GM23338 (cell line): Measurements from ENCODE around the gene UBE2D4. TPM values are rescaled to one million over a fixed set of nuclear protein-coding genes. Genes with fewer than 3 reads are reported as not detected.

ENCODE experiments used
- ATAC-seq: fragments of 200-7000 bp; cut with Tn5 transposase; 3 replicates; pipeline ENCODE4 v1.9.1; 2020
- DNase-seq: peaks from one replicate; pipeline ENCODE4 v3.0.0-alpha.2; 2015; ENCODE audit warnings: low spot score
- H2AFZ ChIP-seq: fragments of 200-600 bp; sonication (generic); 2 replicates; pipeline ENCODE4 v1.8.0; 2016; ENCODE audit warnings: antibody characterized with exemption, mild to moderate bottlenecking, moderate library complexity
- H3F3A ChIP-seq: fragments of 200-600 bp; sonication (generic); replicated peaks from 2 replicates; pipeline ENCODE4 v1.8.0; 2017; ENCODE audit warnings: antibody characterized with exemption, mixed run types, low read depth
- H3K27ac ChIP-seq: fragments of 200-600 bp; sonication (generic); 2 replicates; pipeline ENCODE4 v1.6.1; 2016; ENCODE audit warnings: low read depth
- H3K27me3 ChIP-seq: fragments of 200-600 bp; sonication (generic); 2 replicates; pipeline ENCODE4 v1.8.0; 2016; ENCODE audit warnings: mild to moderate bottlenecking, mixed run types, moderate library complexity; ENCODE audit not compliant: insufficient read depth
- H3K36me3 ChIP-seq: fragments of 200-600 bp; sonication (generic); 2 replicates; pipeline ENCODE4 v1.8.0; 2016; ENCODE audit warnings: mild to moderate bottlenecking; ENCODE audit not compliant: insufficient read depth
- H3K4me1 ChIP-seq: fragments of 200-600 bp; sonication (generic); 2 replicates; pipeline ENCODE4 v1.8.0; 2016; ENCODE audit warnings: mild to moderate bottlenecking, moderate library complexity; ENCODE audit not compliant: insufficient read depth
- H3K4me2 ChIP-seq: fragments of 200-600 bp; sonication (generic); 2 replicates; pipeline ENCODE4 v1.7.1; 2017; ENCODE audit warnings: mixed run types
- H3K4me3 ChIP-seq: fragments of 200-600 bp; sonication (generic); 2 replicates; pipeline ENCODE4 v1.6.1; 2016; ENCODE audit warnings: mixed run types
- H3K79me2 ChIP-seq: fragments of 200-600 bp; sonication (generic); replicated peaks from 2 replicates; pipeline ENCODE4 v1.8.0; 2017; ENCODE audit warnings: mild to moderate bottlenecking; ENCODE audit not compliant: insufficient read depth
- H3K9me2 ChIP-seq: fragments of 200-600 bp; sonication (generic); 2 replicates; pipeline ENCODE4 v1.8.0; 2017; ENCODE audit not compliant: insufficient read depth
- H4K20me1 ChIP-seq: fragments of 200-600 bp; sonication (generic); replicated peaks from 2 replicates; pipeline ENCODE4 v1.8.0; 2017; ENCODE audit warnings: mild to moderate bottlenecking; ENCODE audit not compliant: insufficient read depth
- H3K27ac Mint-ChIP-seq: 2 replicates; pipeline ENCODE4 v1.8.0; 2020; ENCODE audit warnings: inconsistent platforms, mild to moderate bottlenecking, moderate library complexity, mixed read lengths
- H3K27me3 Mint-ChIP-seq: 3 replicates; pipeline ENCODE4 v1.8.0; 2022; ENCODE audit warnings: low read depth, mild to moderate bottlenecking, moderate library complexity, mixed read lengths, inconsistent platforms; ENCODE audit not compliant: insufficient read depth, poor library complexity
- H3K36me3 Mint-ChIP-seq: 3 replicates; pipeline ENCODE4 v1.8.0; 2021; ENCODE audit warnings: low read depth, mild to moderate bottlenecking, inconsistent platforms, moderate library complexity, mixed read lengths
- H3K4me1 Mint-ChIP-seq: 3 replicates; pipeline ENCODE4 v1.8.0; 2020; ENCODE audit warnings: mild to moderate bottlenecking, inconsistent platforms, mixed read lengths
- H3K4me3 Mint-ChIP-seq: 3 replicates; pipeline ENCODE4 v1.8.0; 2021; ENCODE audit warnings: moderate library complexity, mild to moderate bottlenecking, inconsistent platforms, mixed read lengths
- H3K9me3 Mint-ChIP-seq: 3 replicates; pipeline ENCODE4 v1.8.0; 2020; ENCODE audit warnings: moderate library complexity, mild to moderate bottlenecking, inconsistent platforms, mixed read lengths
- CREB1 ChIP-seq: fragments of 250-450 bp; sonication (Bioruptor Pico); IDR thresholded peaks from 2 replicates; pipeline ENCODE4 v1.5.0; 2020; ENCODE audit warnings: low read depth, mild to moderate bottlenecking, moderate library complexity
- CTCF ChIP-seq, 2 experiments: fragments of 200-600 bp in 1 of 2; sonication (generic) in 1 of 2; conservative IDR thresholded peaks; 2 replicates each; pipeline versions ENCODE4 v1.5.1 to v1.6.1; 2016 to 2017; ENCODE audit warnings: antibody characterized with exemption in 2 of 2, low read depth in 2 of 2, mild to moderate bottlenecking in 2 of 2, moderate library complexity in 1 of 2
- ETS1 ChIP-seq: IDR thresholded peaks from 2 replicates; pipeline ENCODE4 v1.6.1; 2016; ENCODE audit warnings: antibody characterized with exemption
- EZH2 ChIP-seq: fragments of 200-600 bp; sonication (generic); IDR thresholded peaks from one replicate; pipeline ENCODE4 v1.8.0; 2017; ENCODE audit warnings: antibody characterized with exemption, mild to moderate bottlenecking, low read depth; ENCODE audit not compliant: unreplicated experiment
- EZH2phosphoT487 ChIP-seq: fragments of 200-600 bp; sonication (generic); IDR thresholded peaks from one replicate; pipeline ENCODE4 v1.8.1; 2018; ENCODE audit warnings: antibody characterized with exemption; ENCODE audit not compliant: unreplicated experiment
- JUNB ChIP-seq: IDR thresholded peaks from one replicate; pipeline ENCODE4 v1.6.1; 2016; ENCODE audit warnings: antibody characterized with exemption; ENCODE audit not compliant: unreplicated experiment
- NANOG ChIP-seq: IDR thresholded peaks from 2 replicates; pipeline ENCODE4 v1.6.1; 2016; ENCODE audit warnings: antibody characterized with exemption, borderline replicate concordance
- POLR2AphosphoS5 ChIP-seq: IDR thresholded peaks from 2 replicates; pipeline ENCODE4 v1.6.1; 2016; ENCODE audit warnings: antibody characterized with exemption, low read depth
- REST ChIP-seq: IDR thresholded peaks from one replicate; pipeline ENCODE4 v1.6.1; 2018; ENCODE audit warnings: antibody characterized with exemption; ENCODE audit not compliant: unreplicated experiment
- STAT1 ChIP-seq: IDR thresholded peaks from one replicate; pipeline ENCODE4 v1.6.1; 2016; ENCODE audit warnings: antibody characterized with exemption; ENCODE audit not compliant: unreplicated experiment
- ZNF114 ChIP-seq: fragments of 250-450 bp; sonication (Bioruptor Pico); IDR thresholded peaks from 2 replicates; pipeline ENCODE4 v1.5.0; 2020; ENCODE audit warnings: mild to moderate bottlenecking, moderate library complexity
- ZNF331 ChIP-seq: fragments of 250-450 bp; sonication (Bioruptor Pico); IDR thresholded peaks from 2 replicates; pipeline ENCODE4 v1.5.0; 2020; ENCODE audit warnings: low read depth, mild to moderate bottlenecking, moderate library complexity
- ZNF462 ChIP-seq: fragments of 250-450 bp; sonication (Bioruptor Pico); IDR thresholded peaks from 2 replicates; pipeline ENCODE4 v1.5.0; 2020; ENCODE audit warnings: mild to moderate bottlenecking, moderate library complexity
- polyA plus RNA-seq: library from polyadenylated mRNA; unstranded; fragments of >200 nt; fragmentation: Nextera tagmentation; extraction: Ambion mirVana; gene quantifications from 2 replicates; pipeline ENCODE4 v1.2.1, GENCODE V29; 2016
- total RNA-seq: library from RNA; depleted of rRNA; stranded (reverse); fragments of >200 nt; shearing (Covaris generic); gene quantifications from 2 replicates; pipeline ENCODE4 v1.2.3, GENCODE V29; 2014

Gene UBE2D4
- total and polyA plus RNA-seq, 2 experiments from 2014 or later = 5.8 to 8.4 TPM

GRCh38 chr7:43944286-43944685 is 18.1 kb downstream of the UBE2D4 start:
- Histone ChIP-seq H4K20me1 (no peaks in the 10 kb centered on the region), H2AFZ (no peak overlapping the region), H3K79me2 (no peaks in the 10 kb centered on the region), H3K4me2 (no peak overlapping the region), H3K4me1 (peaks cover 6% of the 10 kb centered on the region; the same call in 1 of the 2 replicates), H3K36me3 (no peaks in the 10 kb centered on the region), H3K27ac (no peak overlapping the region), H3F3A (no peaks in the 10 kb centered on the region), H3K27me3 (no peaks in the 10 kb centered on the region), H3K9me2 (no peaks in the 10 kb centered on the region), H3K4me3 (no peak overlapping the region)
- H3K4me3 Mint-ChIP-seq = no peak overlapping the region
- H3K36me3 Mint-ChIP-seq = 0 out of 3 replicates have a peak, but pooled peaks cover 3% of the 10 kb centered on the region
- H3K9me3 Mint-ChIP-seq = no peaks in the 10 kb centered on the region
- peaks cover 2% of the 10 kb centered on the region for H3K27me3 Mint-ChIP-seq
- H3K27ac Mint-ChIP-seq = no peak overlapping the region
- no peak for TF ChIP-seq CREB1 (CRISPR knock-in tag)
- TF ChIP-seq CTCF (conservative IDR thresholded peaks at IDR 0.05; ENCODE audit: low read depth in 2 of 2) = no peak
- TF ChIP-seq EZH2phosphoT487 = no peak
- TF ChIP-seq EZH2 = no peak
- TF ChIP-seq JUNB = no peak
- no peak for TF ChIP-seq ZNF331 (CRISPR knock-in tag)
- no peak for TF ChIP-seq REST
- TF ChIP-seq POLR2AphosphoS5 = no peak
- TF ChIP-seq STAT1 = no peak
- no peak for TF ChIP-seq ZNF114 (CRISPR knock-in tag)
- no peak for TF ChIP-seq ZNF462
- no peak for TF ChIP-seq NANOG
- no peak for TF ChIP-seq ETS1
- DNase-seq (no peak), ATAC-seq (no peak)
- peaks cover 7% of the 10 kb centered on the region for H3K4me1 Mint-ChIP-seq
